Stimulated activated CD4-positive, alpha-beta T cell treated with anti-CD3 and anti-CD28 coated beads, TNF-alpha, amount 100 ng/mL, for 1 hour (primary cell): ENCODE data around the gene AMER2.

Source experiments
- DNase-seq, 3 donors: peaks; one replicate each; pipeline ENCODE4 v3.0.0-alpha.2; 2020; ENCODE audit warnings: low read depth in 3 of 3, low spot score in 1 of 3

Gene AMER2

DNA sequence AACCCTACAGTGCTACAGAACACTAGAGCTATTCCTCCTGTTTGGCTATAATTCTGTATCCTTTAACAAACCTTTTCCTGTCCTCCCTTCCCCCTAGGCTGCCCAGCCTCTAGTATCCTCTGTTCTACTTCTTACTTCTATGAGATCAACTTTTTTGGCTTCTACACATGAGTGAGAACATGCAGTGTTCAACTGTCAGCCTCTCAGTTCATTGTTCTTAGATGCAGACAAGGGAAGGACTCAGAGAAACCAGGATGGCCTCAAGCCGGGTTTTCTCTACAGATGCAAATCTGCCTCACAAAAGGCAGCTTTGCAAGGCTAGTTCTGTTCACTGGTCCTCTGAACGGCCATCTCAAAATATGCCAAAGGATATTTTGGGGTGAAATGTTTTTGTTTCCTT lies 18.4 kb downstream of the AMER2 start:
- DNase-seq = no peak

DNA sequence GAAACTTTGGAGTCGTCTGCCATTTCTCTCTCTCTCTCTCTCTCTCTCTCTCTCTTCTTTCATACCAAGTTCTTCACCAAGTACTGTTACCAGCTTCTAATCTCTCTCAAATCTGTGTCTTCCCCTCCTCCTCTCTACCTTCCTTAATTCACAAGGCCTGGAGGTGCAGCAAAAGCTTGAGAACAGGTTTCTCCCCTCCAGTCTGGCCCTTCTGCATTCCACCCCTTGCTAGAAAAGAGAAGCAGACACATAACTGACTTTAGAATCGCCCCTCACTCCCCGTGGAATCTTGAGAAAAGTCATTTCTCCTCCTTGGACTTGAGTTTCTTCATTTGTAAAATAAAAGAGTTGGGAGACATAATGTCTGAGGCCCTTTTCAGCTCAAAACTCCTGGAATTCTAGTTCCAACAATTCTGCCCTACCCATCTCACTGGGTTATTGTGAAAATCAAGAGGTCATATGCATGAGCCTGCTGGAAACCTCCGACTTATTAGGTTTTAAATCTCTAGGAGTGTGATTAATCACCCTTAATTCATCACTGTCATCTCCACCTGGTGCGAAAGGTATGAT lies 20.4 kb downstream of the AMER2 start:
- no peak for DNase-seq

DNA sequence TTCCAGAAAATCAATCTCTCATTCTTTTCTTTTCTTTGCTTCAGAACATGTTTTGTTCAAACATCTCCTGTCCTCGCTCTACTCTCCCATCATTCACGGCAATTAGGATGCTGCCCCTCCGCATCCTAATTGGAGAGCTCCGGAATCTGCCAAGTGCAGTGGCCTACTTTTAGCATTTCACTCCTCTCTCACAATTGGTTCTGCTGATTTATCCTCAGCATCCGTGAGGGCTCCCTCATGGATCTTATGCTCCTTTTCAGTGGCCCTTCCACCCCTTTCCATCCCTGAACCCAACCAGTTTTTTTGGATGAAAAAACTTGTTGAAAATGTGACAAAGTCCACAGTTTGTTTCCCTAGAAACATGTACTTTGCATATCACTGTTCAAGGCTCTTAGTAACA lies 22.4 kb downstream of the AMER2 start:
- no peak for DNase-seq

DNA sequence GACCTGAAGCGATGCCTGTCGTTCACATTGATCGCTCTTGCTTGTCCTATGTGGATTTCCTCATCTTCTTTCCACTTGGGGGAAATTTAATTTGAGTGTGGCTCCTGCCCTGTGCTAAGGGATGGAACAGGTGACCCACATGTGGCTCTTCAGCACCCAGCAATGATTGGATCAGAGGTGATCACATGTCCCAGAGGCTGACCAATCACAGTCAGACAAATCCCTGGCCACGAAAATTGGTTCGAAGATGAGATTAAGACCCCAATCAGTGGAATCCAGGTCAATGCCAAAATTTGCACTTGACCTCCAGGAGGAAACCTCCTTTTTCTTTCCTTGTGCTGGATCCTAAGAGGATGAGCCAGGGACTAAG lies 23.7 kb downstream of the AMER2 start:
- DNase-seq = no peak

DNA sequence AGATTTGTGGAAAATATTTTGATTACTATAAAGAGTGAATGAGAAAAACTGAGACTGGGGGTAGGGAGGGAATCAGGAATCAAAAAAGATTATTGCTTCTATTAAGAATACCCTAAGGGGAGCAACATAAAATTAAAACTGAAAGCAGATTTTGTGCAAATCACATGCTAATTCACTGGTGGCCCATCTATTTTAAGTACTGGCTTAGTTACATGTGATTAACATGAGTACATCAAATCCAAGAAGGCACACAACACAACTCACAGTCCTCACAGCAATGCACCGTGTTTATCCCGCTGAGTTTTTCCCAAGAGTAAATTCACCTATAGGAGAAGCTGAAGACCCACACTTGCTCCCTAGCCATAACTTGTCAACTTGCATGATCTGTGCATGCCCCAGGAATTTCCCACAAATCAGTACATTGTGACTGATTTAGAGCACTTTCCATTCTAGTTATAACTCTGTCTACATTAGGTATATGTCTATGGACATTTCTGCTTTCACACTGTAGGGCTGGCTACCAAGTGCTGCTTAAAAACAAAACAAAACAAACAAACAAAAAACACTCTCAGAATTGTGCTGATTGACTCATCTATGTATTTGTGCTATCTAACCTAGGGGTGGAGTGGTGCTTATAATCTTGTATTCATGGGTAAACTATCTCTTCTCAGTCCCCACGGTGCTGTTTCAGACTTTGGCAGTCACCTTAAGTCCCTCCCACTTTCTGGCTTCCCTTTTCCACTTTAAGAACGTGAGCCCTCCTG lies 24.3 kb downstream of the AMER2 start:
- DNase-seq = no peak

DNA sequence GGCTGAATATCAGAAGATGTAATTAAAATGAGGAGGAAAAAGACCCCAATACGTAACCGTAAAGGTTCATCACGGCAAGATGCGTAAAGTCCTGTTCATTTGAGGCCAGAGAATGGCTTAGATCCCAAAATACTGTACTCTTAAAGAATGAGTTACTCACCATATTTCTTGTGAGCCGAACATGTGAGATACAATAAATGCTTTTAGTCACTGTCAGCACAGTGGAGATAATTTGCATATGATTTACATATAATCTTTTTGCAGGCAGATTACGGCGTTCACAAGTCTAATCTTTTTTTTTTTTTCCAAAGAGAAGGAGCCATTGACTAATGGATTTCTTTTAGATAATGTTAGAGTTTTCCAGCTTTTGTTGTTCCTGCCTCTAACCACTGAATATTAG lies 28.4 kb downstream of the AMER2 start:
- DNase-seq = no peak

DNA sequence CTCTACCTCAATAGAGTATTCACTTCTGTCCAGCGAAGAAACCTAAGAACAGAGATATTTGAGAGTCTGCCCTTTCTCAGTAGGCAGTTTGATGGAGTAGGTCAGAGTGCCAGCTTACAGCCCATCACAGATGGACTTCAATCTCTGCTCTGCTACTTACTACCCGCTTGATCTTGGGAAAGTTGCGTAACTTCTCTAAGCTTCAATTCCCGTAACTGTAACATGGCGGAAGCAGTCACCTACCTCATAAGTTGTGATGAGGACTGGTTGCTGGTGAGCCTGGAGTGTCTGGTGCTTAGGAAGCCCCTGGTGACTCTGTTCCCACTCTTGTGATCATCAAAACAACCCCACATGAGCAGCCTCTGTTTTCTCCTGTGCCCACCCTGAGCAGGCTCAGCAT lies 31.0 kb downstream of the AMER2 start:
- no peak for DNase-seq

DNA sequence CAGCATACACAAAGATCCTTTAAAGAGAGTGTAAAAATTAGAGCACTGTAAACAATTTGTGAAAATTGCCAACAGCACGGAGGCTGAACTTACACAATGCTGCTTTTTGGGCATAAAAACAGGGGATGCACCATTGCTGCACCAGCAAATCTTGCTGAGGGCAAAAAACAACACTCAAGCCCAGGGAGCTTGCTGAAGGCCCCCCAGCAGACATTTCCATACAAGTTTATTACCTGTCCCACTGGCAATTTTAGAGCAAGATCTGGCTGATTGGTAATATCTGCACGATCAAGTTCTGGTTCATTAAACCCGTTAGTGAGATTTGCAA lies 34.3 kb downstream of the AMER2 start:
- no peak for DNase-seq

DNA sequence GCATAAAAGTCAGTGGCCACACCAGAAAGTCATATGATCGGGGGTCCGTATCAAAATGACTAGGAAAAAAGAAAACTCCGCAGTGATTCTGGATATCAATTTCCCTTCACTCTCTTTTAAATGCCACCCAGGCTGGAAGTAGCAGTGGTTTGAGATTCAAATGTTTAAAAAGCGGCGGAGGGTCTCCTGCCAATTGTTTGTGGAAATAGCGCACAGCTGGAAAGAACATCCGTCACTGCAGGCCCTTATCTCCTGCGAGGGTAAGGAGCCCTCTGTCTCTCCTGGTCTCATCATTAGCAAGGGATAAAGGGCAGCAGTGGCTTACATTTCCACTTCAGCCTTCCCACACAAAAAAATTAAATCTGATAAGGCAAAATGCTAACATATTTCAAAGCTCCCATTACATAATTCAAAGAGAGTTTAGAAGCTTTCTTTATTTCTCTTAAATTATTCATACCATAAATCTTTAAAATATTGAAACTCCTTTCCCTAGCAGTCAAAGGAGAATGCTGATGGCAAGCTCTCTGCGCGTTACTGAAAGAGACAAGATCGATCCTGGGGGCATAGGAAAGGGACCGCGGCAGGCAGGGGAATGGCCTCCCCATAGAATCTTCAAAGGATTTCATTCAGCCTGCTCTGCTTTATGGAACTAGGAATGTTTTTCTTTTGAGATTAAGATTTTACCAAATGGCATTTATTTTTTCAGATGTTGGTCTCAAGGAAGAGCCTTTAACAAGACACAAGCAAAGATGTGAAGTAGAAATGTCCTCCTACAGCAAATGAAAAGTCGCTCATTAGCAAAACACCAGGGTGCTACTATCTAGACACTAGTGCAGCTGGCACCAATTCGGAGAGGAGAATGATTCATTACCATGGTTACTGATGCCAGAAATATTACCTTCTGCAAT lies 35.0 kb downstream of the AMER2 start:
- DNase-seq = no peak

DNA sequence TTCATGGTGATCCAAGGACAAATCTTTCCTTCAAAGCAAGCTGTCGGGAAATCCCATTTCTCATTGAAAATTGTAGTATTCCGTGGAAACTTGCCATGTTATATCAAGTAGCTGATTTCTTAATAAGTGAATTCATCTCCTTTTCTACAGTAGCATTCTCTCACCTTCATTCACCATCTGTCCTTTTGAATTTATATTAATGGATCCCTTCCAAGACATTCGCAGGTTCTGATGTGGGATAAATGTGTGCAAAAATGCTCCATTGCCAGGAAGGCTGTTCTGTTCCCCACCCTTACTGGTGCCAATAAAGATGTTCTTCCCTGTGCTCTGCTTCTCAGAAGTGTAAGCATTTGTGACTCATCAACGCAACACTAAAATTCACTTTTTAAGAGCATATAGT lies 36.2 kb downstream of the AMER2 start:
- no peak for DNase-seq

DNA sequence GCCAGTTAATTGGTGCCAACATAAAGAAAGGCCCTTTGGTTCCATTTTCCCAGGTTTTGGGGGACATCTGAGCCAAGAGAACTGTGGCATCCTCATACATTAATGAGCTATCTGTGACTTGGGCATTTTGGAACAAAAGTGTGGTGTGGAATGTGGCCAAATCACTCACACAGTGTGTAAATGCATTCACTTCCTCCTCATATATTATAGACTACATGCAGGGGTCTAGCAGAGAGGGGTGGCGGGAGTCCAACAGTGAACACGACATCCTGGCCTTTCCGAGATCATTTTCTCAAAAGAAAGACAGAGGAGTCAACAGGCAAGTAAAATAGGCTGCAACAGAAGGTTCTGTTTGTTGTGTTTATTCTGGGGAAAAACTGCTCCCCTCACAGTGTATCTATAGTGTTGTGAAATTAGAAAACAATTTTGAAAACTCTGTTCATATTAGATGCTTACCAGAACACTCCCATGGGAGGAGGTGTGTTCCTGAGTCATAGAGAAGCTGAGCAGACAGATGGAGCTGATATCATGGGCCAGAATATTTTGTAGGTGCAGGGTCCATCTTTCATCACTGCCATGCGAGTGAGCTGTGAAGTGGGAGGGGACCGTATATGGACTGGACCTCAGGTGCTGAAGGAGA lies 39.2 kb downstream of the AMER2 start:
- DNase-seq = no peak

DNA sequence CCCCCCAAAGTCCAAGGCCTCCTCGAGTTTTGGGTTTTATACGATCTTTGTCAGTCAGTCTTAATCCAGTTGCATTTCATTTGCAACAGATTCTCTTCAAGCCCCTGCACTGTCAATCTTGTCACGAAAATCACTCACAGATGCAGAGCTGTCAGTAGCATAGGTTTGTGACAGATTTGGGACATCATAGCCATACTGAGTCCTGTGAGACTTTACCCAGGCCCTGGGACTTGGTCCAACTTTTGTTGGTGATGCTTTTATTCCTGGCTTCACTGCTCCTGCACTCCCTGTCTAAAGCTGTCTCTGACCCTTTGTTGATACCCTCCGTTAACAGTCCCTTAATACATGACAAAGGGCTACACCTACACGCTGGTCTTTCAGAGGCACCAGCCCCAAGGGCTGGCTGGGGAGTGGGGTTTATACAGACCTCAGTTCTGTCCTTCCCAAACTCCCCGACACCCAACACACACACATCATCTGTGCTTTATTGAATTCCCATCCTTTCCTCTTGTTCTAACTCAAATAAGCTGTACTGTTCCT lies 40.1 kb downstream of the AMER2 start:
- DNase-seq = no peak

DNA sequence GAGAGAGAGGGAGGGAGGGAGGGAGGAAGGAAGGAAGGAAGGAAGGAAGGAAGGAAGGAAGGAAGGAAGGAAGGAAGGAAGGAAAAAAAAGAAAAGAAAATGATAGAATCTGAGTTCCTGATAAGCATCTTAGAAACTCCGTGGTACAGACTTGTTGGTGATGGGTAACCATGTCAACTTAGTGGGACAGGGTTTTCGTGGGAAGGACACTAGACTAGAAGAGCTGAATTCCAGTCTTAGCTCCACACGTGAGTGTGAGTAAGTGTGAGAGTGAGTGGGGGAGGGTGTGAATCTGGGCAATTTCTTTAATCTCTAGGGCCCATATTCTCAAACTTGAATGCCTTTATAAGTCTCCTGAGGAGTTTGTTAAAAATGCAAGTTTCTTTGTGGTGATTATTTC lies 41.1 kb downstream of the AMER2 start:
- no peak for DNase-seq

DNA sequence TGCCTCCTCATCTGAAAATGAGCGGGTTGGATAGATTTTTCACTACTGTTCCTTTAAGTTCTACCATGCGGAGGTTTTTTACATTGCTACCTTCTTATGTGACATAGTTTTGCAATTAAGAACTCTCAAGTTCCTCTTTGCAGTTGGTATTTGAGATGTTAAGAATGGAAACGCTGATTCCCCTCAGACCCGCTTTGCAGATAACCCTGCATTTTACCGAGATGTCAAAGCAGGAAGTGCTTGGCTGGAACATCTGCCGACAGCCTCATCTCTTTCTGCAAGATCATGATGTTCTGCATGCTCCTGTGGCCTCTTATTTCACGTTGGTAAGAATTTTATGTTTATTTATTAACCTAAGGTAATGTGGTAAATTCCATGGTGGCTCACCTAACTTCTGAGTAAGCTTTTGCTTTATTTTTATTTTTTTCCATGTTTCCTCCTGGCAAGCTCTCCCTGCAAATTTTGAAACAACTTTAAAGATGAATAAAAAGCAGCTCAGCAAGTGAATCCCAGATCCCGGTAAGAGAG lies 53.6 kb downstream of the AMER2 start:
- DNase-seq = no peak

DNA sequence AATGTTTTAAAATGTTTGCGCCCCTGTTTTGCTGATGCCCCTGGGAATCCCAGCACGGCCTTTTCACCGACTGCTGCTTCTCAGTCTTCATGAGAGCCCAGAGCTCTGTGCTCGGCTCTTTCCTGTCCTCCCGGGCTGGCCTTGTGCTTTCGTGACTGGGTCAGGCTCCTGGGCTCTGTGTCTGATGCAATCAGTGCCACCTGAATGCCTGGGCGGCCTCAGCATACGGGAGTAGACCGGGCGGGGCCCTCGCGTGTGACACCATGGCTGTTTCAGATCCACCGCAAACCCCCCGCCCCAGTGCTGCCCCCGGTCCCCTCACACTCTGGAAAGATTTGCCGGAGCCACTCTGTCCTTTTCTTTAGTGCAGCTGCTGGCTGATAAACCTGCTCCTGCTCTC lies 54.8 kb downstream of the AMER2 start:
- no peak for DNase-seq

DNA sequence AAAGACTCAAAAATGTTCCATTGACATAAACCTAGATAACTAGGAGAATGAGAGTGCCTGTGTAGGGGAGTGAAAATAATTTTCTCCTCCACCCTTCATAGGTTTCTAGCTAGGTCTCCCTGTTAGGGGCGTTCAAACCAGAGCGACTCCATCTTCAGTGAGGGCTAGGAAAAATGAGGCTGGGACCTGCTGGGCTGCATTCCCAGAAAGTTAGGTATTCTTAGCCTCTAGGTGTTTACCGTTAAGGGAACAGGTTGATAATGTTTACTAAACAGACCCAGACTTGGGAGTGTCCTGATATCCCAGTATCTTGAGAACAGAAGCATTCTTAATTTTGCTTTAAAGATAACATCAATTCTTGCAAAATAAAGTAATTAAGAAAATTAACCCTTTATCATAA lies 56.0 kb downstream of the AMER2 start:
- DNase-seq = no peak

DNA sequence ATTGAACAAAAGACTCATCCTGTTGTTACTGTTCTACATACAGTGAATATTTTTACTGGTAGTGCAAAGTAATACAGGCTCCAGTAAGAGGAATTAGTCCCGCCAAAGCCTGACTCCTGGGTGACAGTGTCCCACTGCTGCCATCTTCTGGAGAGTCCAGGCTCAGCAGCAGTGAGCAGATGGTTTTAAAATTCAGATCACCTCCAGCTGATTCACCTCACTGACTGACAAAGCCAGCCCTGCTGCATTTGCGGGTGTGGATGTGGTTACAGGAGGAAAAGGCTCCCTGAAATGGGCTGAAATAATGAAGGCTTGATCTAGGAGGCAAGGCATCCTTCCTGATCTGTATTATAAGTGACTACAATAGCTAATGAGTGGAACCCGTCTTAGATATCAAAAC lies 57.9 kb downstream of the AMER2 start:
- peak in 1 of 3 donors; percentile 20 for DNase-seq

DNA sequence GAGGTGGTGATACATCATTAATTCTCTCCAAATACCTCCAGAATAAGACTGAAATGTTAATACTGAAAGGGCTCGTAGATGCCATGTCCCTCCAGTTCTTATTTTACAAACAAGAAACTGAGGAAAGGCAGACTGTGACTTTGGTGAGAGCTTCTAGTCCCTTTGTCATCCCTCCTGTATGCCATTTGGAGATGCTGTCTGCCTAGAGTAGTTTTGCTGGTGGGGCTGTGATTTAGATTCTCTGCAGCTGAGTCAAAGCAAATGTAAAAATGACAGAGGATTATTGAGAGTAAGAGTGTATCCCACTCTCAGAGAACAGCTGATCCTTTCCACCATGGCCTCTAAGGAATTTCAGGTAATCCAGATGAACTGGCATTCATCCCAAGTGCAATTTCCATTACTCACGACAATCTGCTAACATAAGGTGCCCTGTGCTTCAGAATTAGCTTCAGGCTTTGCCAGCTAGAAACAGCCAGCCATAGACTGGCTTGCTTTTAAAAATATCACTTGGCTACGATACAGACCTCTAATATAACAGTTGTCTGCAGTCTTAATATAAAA lies 59.3 kb downstream of the AMER2 start:
- no peak for DNase-seq
